Measurements from ENCODE around the gene NAA40. TPM values are rescaled to one million over a fixed set of nuclear protein-coding genes. Genes with fewer than 3 reads are reported as not detected.

The NAA40 gene
- total RNA-seq, 1 donor = 13.3 TPM

DNA sequence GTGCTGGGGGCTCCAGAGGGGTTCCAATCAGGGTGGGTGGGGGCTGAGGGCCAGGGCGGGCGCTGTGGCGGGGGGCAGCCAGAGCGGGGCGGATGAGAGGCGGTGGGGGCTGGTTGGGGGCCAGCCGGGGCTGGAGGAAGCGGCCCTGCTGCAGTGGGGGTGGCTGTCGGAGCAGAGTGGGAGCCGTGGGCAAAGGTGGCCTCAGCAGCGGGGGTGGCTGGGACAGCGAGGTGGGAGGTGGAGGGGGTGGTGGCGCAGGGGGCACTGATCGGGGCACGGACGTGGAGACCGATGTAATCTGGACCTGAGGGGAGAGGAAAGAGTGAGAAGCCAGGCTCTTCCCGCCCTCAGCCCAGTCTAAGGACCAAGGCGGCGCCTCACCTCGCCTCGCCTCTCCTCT is 26.9 kb upstream of the NAA40 start:
- TF ChIP-seq, protein P1, sequence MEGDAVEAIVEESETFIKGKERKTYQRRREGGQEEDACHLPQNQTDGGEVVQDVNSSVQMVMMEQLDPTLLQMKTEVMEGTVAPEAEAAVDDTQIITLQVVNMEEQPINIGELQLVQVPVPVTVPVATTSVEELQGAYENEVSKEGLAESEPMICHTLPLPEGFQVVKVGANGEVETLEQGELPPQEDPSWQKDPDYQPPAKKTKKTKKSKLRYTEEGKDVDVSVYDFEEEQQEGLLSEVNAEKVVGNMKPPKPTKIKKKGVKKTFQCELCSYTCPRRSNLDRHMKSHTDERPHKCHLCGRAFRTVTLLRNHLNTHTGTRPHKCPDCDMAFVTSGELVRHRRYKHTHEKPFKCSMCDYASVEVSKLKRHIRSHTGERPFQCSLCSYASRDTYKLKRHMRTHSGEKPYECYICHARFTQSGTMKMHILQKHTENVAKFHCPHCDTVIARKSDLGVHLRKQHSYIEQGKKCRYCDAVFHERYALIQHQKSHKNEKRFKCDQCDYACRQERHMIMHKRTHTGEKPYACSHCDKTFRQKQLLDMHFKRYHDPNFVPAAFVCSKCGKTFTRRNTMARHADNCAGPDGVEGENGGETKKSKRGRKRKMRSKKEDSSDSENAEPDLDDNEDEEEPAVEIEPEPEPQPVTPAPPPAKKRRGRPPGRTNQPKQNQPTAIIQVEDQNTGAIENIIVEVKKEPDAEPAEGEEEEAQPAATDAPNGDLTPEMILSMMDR (IDR thresholded peaks at IDR 0.05; ENCODE audit: insufficient read depth, low read length) = no peak
- no peak overlapping the region for H3K4me3 ChIP-seq (ENCODE audit: low read depth, low read length)
- no peak for DNase-seq (ENCODE audit: low read depth)

DNA sequence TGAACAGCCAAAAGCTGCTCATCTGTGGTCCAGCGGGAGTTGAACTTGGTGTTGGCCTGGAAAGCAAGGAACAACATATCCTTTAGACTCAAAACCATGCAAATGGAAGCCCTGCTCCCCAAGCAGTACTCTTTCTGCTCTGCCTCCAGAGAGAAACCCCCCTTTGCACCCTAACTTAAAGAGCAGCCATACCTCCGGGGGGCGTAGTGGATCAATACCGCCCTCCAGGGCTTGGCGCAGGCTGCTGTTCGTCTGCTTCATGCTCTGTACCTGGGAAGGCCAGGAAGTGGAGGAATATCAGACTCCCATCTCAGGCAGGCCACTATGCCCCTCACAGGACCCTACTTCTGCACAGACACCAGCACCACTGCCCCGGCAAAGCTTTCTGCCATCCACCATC is 26.1 kb upstream of the NAA40 start:
- DNase-seq (ENCODE audit: low read depth) = no peak
- TF ChIP-seq, protein P1 (IDR thresholded peaks at IDR 0.05; ENCODE audit: insufficient read depth, low read length) = no peak
- no peak overlapping the region for H3K4me3 ChIP-seq (ENCODE audit: low read depth, low read length)

GRCh38 chr11:63913866-63914830 is 24.7 kb upstream of the NAA40 start:
- TF ChIP-seq, protein P1 (IDR thresholded peaks at IDR 0.05; ENCODE audit: insufficient read depth, low read length) = no peak
- DNase-seq (ENCODE audit: low read depth) = no peak
- H3K4me3 ChIP-seq (ENCODE audit: low read depth, low read length) = no peak overlapping the region

- TF ChIP-seq, protein P1 (IDR thresholded peaks at IDR 0.05; ENCODE audit: insufficient read depth, low read length) = no peak
- no peak for DNase-seq (ENCODE audit: low read depth)
Measured at GRCh38 chr11:63914896-63915691, 23.7 kb upstream of the NAA40 start.

GRCh38 chr11:63915961-63916836 is 22.6 kb upstream of the NAA40 start:
- TF ChIP-seq, protein P1 (IDR thresholded peaks at IDR 0.05; ENCODE audit: insufficient read depth, low read length) = peak; percentile 68
- DNase-seq (ENCODE audit: low read depth) = peak; percentile 16
- H3K4me3 ChIP-seq (ENCODE audit: low read depth, low read length) = peak overlapping the region; percentile 66

More at GRCh38 chr11:63914896-63915691, 23.7 kb upstream of the NAA40 start:
- H3K4me3 ChIP-seq (ENCODE audit: low read depth, low read length) = no peak overlapping the region

Data from fibroblast of the aortic adventitia (primary cell).